HCT116 (cell line): Measurements from ENCODE around the gene NT5C2. TPM values are rescaled to one million over a fixed set of nuclear protein-coding genes. Genes with fewer than 3 reads are reported as not detected.

ENCODE experiments used
- ATAC-seq: fragments of 200-7000 bp; cut with Tn5 transposase; 2 replicates; pipeline ENCODE4 v1.9.1; 2020; ENCODE audit warnings: mild to moderate bottlenecking, moderate library complexity
- BruUV-seq: library from RNA; stranded (reverse); fragments of 400-500 nt; replicated peaks from 2 replicates; lab custom pipeline; 2021; lab: Mats Ljungman, UMichigan
- CTCF ChIA-PET: fragments of 300-600 bp; sonication (Branson Sonifier 250); formaldehyde crosslinking; loops from one replicate; lab custom pipeline; 2021; ENCODE audit warnings: antibody characterized with exemption; lab: Charles Lee
- POLR2A ChIA-PET: fragments of 300-600, 350-600 bp; sonication (Branson Sonifier 250); formaldehyde crosslinking; loops from one replicate; lab custom pipeline; 2021; ENCODE audit warnings: antibody characterized with exemption; lab: Charles Lee
- RAD21 ChIA-PET, 2 experiments: fragments of 300-600 bp; sonication (Branson Sonifier 250); formaldehyde crosslinking; loops; one replicate each; lab custom pipeline; 2023; ENCODE audit warnings: low total read pairs in 2 of 2; ENCODE audit not compliant: uncharacterized antibody in 2 of 2, unreplicated experiment in 2 of 2, low non-redundant PET in 1 of 2; lab: Charles Lee
- DNase-seq: peaks from one replicate; pipeline ENCODE4 v3.0.0-alpha.2; 2010; ENCODE audit warnings: low read depth, low spot score
- H2AFZ ChIP-seq: fragments of 200-600 bp; shearing (Covaris generic), sonication (generic); 2 replicates; pipeline ENCODE4 v1.6.1; 2017; ENCODE audit warnings: low read depth, mixed run types, mixed read lengths, antibody characterized with exemption, low read length; ENCODE audit not compliant: poor library complexity, severe bottlenecking
- H3K27ac ChIP-seq: 2 replicates; pipeline ENCODE4 v1.5.1; 2012; ENCODE audit warnings: low read depth, low read length
- H3K27me3 ChIP-seq: fragments of 200-600 bp; sonication (generic); 2 replicates; pipeline ENCODE4 v1.6.1; 2016; ENCODE audit warnings: mixed run types, low read length, mixed read lengths; ENCODE audit not compliant: insufficient read depth
- H3K36me3 ChIP-seq, 2 experiments: fragments of 200-500 bp in 1 of 2; fragments of 200-600 bp in 1 of 2; sonication (Bioruptor generic) in 1 of 2; sonication (generic) in 1 of 2; 2 replicates each; pipeline versions ENCODE4 v1.5.1 to v1.6.1; 2014 to 2016; ENCODE audit warnings: low read length in 2 of 2, inconsistent platforms in 1 of 2, mixed read lengths in 1 of 2, mixed run types in 1 of 2; ENCODE audit not compliant: insufficient read depth in 2 of 2, control insufficient read depth in 1 of 2
- H3K4me1 ChIP-seq, 2 experiments: fragments of 200-600 bp in 1 of 2; sonication (generic) in 1 of 2; 2 replicates each; pipeline versions ENCODE4 v1.5.1 to v1.6.1; 2012 to 2017; ENCODE audit warnings: low read length in 2 of 2, inconsistent platforms in 1 of 2, mild to moderate bottlenecking in 1 of 2, mixed read lengths in 1 of 2, mixed run types in 1 of 2, moderate library complexity in 1 of 2; ENCODE audit not compliant: insufficient read depth in 2 of 2, control insufficient read depth in 1 of 2
- H3K4me2 ChIP-seq: fragments of 200-600 bp; sonication (generic); 2 replicates; pipeline ENCODE4 v1.6.1; 2017; ENCODE audit warnings: mixed run types, low read length, mixed read lengths
- H3K4me3 ChIP-seq, 2 experiments: fragments of 200-600 bp in 1 of 2; sonication (generic) in 1 of 2; replicated peaks in 1 of 2; 2 replicates each; pipeline ENCODE4 v1.5.1; 2011 to 2016; ENCODE audit warnings: low read length in 2 of 2, control low read depth in 1 of 2, low read depth in 1 of 2, mild to moderate bottlenecking in 1 of 2, mixed read lengths in 1 of 2, mixed run types in 1 of 2
- H3K79me2 ChIP-seq: fragments of 200-600 bp; sonication (generic); 2 replicates; pipeline ENCODE4 v1.6.1; 2017; ENCODE audit warnings: mild to moderate bottlenecking, mixed run types, low read length, moderate library complexity, mixed read lengths; ENCODE audit not compliant: insufficient read depth
- H3K9ac ChIP-seq: fragments of 200-600 bp; sonication (generic); 2 replicates; pipeline ENCODE4 v1.6.1; 2016; ENCODE audit warnings: low read length, mixed read lengths
- H3K9me2 ChIP-seq: fragments of 200-600 bp; sonication (generic), shearing (Covaris generic); 2 replicates; pipeline ENCODE4 v1.6.1; 2017; ENCODE audit warnings: mixed run types, mild to moderate bottlenecking, moderate library complexity; ENCODE audit not compliant: insufficient read depth
- H3K9me3 ChIP-seq, 2 experiments: fragments of 200-500 bp in 1 of 2; fragments of 200-600 bp in 1 of 2; sonication (Bioruptor generic) in 1 of 2; sonication (generic) in 1 of 2; 2 replicates each; pipeline ENCODE4 v1.6.1; 2014 to 2017; ENCODE audit warnings: low read length in 2 of 2, mixed read lengths in 2 of 2, inconsistent platforms in 1 of 2, low read depth in 1 of 2, mild to moderate bottlenecking in 1 of 2, mixed run types in 1 of 2, moderate library complexity in 1 of 2; ENCODE audit not compliant: control insufficient read depth in 1 of 2, insufficient read depth in 1 of 2
- H4K20me1 ChIP-seq: fragments of 200-600 bp; sonication (generic), shearing (Covaris generic); 2 replicates; pipeline ENCODE4 v1.6.1; 2017; ENCODE audit warnings: mixed run types, mild to moderate bottlenecking, moderate library complexity; ENCODE audit not compliant: insufficient read depth
- CBX3 ChIP-seq: IDR thresholded peaks from 2 replicates; pipeline ENCODE4 v1.6.1; 2012; ENCODE audit warnings: low read depth
- CTCF ChIP-seq, 3 experiments: fragments of 200-600 bp in 1 of 3; sonication (generic) in 1 of 3; IDR thresholded peaks in 2 of 3; conservative IDR thresholded peaks in 1 of 3; 2 replicates each; pipeline ENCODE4 v1.5.1; 2012 to 2017; ENCODE audit warnings: low read depth in 2 of 3, low read length in 2 of 3, antibody characterized with exemption in 1 of 3, borderline replicate concordance in 1 of 3, control low read depth in 1 of 3, mild to moderate bottlenecking in 1 of 3, mixed read lengths in 1 of 3, mixed run types in 1 of 3, moderate library complexity in 1 of 3; ENCODE audit not compliant: insufficient read depth in 1 of 3
- EZH2 ChIP-seq: fragments of 200-600 bp; sonication (generic); IDR thresholded peaks from 2 replicates; pipeline ENCODE4 v1.6.1; 2017; ENCODE audit warnings: antibody characterized with exemption, mixed run types
- FOSL1 ChIP-seq: IDR thresholded peaks from 2 replicates; pipeline ENCODE4 v1.6.1; 2012; ENCODE audit warnings: low read depth
- JUND ChIP-seq: IDR thresholded peaks from 2 replicates; pipeline ENCODE4 v1.6.1; 2012
- REST ChIP-seq: IDR thresholded peaks from 2 replicates; pipeline ENCODE4 v1.6.1; 2012; ENCODE audit warnings: low read depth
- TCF7L2 ChIP-seq: IDR thresholded peaks from 2 replicates; pipeline ENCODE4 v1.7.0; 2011; ENCODE audit warnings: borderline replicate concordance, inconsistent platforms; ENCODE audit not compliant: insufficient read depth, insufficient read length; ENCODE audit errors: extremely low read depth
- ZFX ChIP-seq: fragments of 450-650 bp; IDR thresholded peaks from 2 replicates; pipeline ENCODE4 v1.6.1; 2017
- ZNF274 ChIP-seq: fragments of 200-500 bp; sonication (Bioruptor generic); IDR thresholded peaks from 2 replicates; pipeline ENCODE4 v1.6.1; 2014; ENCODE audit warnings: mild to moderate bottlenecking, low read depth, low read length, inconsistent platforms
- intact Hi-C: fragments of 100-400 bp; cut with micrococcal nuclease; formaldehyde crosslinking; loops from 2 replicates; pipeline ENCODE4 v1.10.0; 2022
- total RNA-seq: library from RNA; stranded (reverse); gene quantifications from one replicate; pipeline ENCODE4 v1.2.1, GENCODE V29; 2021; ENCODE audit not compliant: unreplicated experiment
- TF ChIP-seq, protein P1 (sequence below): IDR thresholded peaks from 2 replicates; pipeline ENCODE4 v1.6.1; 2012

Gene NT5C2
- total RNA-seq, 1 experiment from 2014 or later = 63.0 TPM

DNA sequence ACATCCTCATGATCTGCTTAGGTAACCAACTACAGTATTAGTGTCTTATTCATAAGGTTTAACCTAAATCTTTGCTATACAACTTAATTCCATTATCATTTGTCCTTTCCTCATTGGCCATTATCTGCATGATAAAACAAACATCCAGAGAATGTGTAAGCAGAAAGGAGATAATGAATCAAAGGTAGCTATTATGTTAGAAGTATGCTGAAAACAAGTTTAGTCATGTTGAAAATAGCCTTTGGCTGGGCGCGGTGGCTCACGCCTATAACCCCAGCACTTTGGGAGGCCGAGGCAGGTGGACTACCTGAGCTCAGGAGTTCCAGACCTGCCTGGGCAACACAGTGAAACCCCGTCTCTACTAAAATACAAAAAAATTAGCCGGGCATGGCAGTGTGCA lies 78.2 kb downstream of the NT5C2 start:
- Histone ChIP-seq H2AFZ (no peak overlapping the region), H3K9me2 (no peaks in the 10 kb centered on the region), H3K36me3 (no peaks in the 10 kb centered on the region), H4K20me1 (0 out of 2 replicates have a peak, but pooled peaks cover 3% of the 10 kb centered on the region), H3K9ac (no peak overlapping the region), H3K4me1 (peaks cover 6 to 9% of the 10 kb centered on the region in 2 experiments; a peak in 3 of 4 replicates), H3K9me3 (no peaks in the 10 kb centered on the region), H3K4me2 (no peak overlapping the region; the same call in 1 of the 2 replicates), H3K27ac (no peak overlapping the region), H3K27me3 (no peaks in the 10 kb centered on the region), H3K4me3 (no peak overlapping the region), H3K79me2 (peaks cover 51% of the 10 kb centered on the region)
- intact Hi-C loops = no loop called here
- RAD21 ChIA-PET = no interaction called here
- no peak for TF ChIP-seq TCF7L2
- TF ChIP-seq CBX3 = no peak
- no peak for TF ChIP-seq FOSL1
- no peak for TF ChIP-seq REST
- no peak for TF ChIP-seq JUND
- TF ChIP-seq ZFX = no peak
- no peak for TF ChIP-seq CTCF (IDR thresholded peaks at IDR 0.05 in 2 of 3, conservative IDR thresholded peaks at IDR 0.05 in 1 of 3; ENCODE audit: borderline replicate concordance in 1 of 3, insufficient read depth in 1 of 3, low read depth in 2 of 3, low read length in 2 of 3)
- no peak for TF ChIP-seq EZH2
- TF ChIP-seq, protein P1, sequence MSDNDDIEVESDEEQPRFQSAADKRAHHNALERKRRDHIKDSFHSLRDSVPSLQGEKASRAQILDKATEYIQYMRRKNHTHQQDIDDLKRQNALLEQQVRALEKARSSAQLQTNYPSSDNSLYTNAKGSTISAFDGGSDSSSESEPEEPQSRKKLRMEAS = no peak
- TF ChIP-seq ZNF274 = no peak
- no TSS peak for BruUV-seq
- peak; percentile 47; the same call in 1 of the 2 replicates for ATAC-seq
- no peak for DNase-seq
- POLR2A ChIA-PET = no interaction called here
- CTCF ChIA-PET = interaction anchor here (3.1 kb wide), 1 partner anchor 130 kb away, joined by 8 read pairs; no protein-coding TSS in a partner anchor
